ENCODE data around the gene TP53BP1.

The TP53BP1 gene

GRCh38 chr15:43483297-43484128 lies 9.4 kb downstream of the TP53BP1 start:
- DNase-seq, result peak; percentile 26

DNA sequence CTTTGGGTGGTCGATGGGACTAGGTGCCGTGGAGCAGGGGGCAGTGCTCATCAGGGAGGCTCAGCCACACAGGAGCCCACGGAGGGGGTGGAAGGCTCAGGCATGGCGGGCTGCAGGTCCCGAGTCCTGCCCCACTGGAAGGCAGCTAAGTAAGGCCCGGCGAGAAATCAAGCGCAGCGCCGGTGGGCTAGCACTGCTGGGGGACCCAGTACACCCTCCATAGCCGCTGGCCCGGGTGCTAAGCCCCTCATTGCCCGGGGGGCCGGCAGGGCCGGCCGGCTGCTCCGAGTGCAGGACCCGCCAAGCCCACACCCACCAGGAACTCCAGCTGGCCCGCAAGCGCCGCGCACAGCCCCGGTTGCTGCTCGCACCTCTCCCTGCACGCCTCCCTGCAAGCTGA lies 19.1 kb downstream of the TP53BP1 start:
- no peak for DNase-seq

DNA sequence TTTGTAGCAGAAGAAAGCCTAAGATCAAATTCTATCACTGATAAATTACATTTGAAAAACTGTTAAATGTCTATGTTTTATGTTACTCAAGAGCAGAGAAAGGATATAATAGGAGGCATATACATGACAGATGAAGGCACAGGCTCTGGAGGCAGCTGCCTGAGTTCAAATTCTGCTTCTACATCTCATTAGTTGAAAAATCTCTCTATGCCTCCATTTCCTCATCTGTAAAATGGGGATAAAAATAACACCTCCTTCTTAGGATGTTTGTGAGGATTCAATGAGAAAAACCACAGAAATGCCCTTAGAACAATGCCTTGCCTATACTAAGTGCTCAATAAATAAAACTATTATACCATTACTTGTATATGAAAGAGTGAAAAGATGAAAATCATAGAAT lies 21.0 kb downstream of the TP53BP1 start:
- no peak for DNase-seq

- no peak for DNase-seq
These were observed 23.1 kb downstream of the TP53BP1 start for GRCh38 chr15:43469867-43470266.

DNA sequence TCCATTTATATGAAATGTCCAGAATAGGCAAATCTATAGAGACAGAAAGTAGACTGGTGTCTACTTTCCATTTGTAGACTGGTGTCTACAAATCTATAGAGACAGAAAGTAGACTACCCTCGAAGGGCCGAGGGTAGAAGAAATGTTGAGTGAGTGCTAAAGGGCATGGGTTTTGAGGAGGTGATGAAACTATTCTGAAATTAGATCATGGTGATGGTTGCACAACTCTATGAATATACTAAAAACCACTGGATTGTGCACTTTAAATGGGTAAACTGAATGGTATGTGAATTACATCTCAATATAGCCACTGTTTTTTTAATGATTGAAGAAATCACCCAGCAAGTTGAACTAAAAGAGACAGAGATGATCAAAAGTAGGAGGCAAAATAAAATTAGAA lies 27.9 kb downstream of the TP53BP1 start:
- DNase-seq, result no peak

GRCh38 chr15:43463998-43464397 lies 29.0 kb downstream of the TP53BP1 start:
- DNase-seq, result no peak

DNA sequence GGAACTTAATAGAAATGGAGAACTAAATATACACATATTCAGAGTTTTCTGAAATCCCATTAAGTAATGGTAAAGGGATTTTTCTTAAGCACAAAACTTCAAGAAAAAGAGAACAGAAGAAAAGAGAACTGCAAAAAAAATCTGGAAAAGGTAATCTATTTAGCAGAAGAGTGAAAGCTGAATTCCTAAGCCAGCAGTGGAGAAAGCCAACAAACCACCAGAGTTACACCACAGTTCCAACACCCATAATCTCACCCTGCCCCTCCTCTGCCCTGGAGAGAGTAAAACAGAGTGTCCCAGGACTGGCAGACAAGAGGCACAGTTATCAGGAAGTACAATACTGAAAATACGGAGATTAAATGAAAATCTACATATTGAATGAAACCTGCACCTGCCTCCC lies 29.4 kb downstream of the TP53BP1 start:
- DNase-seq, result no peak

GRCh38 chr15:43449981-43450380 lies 43.0 kb downstream of the TP53BP1 start:
- no peak for DNase-seq

GRCh38 chr15:43446344-43446743 lies 46.6 kb downstream of the TP53BP1 start:
- no peak for DNase-seq

- no peak for DNase-seq
These were observed 51.6 kb downstream of the TP53BP1 start for GRCh38 chr15:43441316-43441715.

GRCh38 chr15:43440721-43441281 lies 52.2 kb downstream of the TP53BP1 start:
- peak; percentile 2 for DNase-seq

GRCh38 chr15:43439268-43439667 lies 53.7 kb downstream of the TP53BP1 start:
- no peak for DNase-seq

DNA sequence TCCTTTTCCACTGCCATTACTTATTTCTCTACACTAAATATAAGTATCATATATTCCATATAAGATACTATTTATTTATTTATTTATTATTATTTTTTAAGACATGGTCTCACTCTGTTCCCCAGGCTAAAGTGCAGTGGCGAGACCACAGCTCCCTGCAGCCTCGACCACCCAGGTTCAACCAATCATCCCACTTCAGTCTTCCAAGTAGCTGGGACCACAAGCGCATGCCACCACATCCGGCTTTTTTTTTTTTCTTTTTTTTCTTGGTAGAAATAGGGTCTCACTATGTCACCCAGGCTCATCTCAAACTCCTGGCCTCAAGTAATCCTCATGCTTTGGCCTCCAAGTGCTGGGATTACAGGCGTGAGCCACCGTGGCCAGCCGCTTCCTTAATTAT lies 56.6 kb downstream of the TP53BP1 start:
- DNase-seq, result no peak

DNA sequence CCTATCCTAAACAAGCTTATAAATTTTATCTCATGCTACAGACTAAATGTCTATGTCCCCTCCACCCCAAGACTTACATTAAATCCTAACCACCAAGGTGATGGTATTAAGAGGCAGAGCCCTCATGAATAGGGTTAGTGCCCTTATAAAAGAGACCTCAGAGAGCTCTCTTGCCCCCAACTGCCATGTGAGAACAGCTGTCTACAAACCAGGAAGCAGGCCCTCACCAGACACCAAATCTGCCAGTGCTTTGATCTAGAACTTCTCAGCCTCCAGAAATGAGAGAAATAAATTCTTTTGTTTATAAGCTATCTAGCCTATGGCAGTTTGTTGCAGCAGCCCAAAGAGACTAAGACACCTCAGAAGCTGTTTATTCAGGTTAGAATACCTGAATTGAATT lies 58.5 kb downstream of the TP53BP1 start:
- no peak for DNase-seq

GRCh38 chr15:43433661-43434303 lies 59.2 kb downstream of the TP53BP1 start:
- DNase-seq, result no peak

DNA sequence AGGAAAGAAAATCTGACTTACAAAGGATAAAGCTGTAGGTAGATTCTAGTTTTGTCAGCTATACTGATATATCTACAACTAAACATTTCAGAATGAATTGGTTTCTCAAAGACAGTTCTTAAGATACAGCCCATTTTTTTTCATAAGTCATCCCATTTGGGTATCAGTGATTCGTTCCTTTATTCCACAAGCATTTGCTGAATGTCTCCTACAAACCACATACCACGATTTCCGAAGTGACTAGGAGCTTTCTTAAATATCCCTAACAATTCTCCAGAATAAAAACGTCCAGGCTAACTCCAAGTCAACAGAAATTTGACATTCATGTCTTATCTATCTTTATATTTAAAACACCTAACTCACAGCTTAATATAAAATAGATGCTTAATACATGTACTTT lies 59.8 kb downstream of the TP53BP1 start:
- no peak for DNase-seq

DNA sequence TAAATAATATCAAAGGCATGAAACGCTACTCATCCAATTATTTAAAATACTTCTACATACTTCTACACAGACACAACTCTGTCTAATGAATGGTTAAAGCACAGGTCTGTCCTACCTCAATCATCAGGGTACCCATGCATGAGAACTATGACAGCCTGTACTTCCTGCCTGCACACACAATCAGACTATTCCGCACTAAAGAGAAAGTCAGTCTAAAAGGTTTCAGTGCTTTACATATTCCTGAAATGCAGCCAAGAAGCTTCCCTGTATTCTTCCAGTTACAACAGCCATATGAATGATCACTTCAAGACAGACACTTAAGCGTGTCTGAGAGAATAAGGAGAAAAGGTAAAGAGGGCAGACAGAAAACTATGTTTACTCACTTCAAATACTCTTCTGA lies 63.3 kb downstream of the TP53BP1 start:
- DNase-seq, result no peak

GRCh38 chr15:43423793-43424192 lies 69.2 kb downstream of the TP53BP1 start:
- no peak for DNase-seq

- DNase-seq, result no peak
These were observed 72.1 kb downstream of the TP53BP1 start for GRCh38 chr15:43420876-43421275.

DNA sequence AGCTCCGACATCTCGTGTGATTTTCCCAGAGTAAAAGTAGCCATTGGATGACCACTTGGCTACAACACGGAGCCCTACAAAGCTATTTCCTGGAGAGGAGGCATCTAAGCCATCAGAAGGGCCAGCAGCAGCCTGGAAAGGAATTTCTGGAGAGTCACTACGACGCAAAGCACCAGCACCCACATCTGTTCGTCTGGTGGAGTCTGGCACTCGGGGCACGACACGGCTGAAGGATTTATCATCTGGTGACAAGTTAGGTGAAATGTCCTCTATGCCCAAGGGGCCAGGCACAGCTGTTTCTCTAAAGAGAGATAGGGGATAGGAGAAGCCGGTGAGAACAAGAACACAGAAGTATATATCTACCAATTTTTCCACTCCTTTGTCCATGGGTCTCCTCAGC lies 72.5 kb downstream of the TP53BP1 start:
- no peak for DNase-seq

- no peak for DNase-seq
These were observed 78.8 kb downstream of the TP53BP1 start for GRCh38 chr15:43414196-43414595.

- DNase-seq, result no peak
These were observed 80.9 kb downstream of the TP53BP1 start for GRCh38 chr15:43412096-43412495.

DNA sequence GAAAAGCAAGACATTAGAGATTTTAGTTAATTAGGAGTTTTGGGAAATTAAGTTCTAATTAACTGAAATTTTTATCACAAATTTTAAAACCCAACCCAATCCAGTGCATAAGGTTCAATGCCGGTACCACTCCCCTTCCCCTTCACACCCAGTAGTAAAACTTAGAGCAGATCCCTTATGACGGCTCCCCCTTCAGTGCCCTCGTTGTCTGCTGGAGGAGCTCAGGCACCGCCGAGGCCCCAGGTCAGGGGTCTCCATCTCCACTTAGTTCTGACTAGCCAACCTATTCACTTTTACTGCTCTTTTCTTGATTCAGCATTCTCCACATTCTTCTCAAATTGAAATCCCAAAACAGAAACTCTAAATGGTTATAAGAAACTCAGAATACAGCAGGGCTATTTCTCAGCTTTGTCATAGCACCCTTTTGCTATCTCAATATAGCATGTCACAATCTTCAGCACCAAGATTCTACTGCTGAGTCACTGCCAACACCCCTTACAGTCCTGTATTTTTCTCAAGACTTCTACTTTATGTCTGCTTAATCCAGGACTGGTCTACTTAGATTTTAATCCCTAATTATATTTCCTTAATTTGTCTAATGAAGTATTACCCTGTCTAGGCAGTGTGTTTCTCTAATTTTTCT lies 82.3 kb downstream of the TP53BP1 start:
- no peak for DNase-seq

- no peak for DNase-seq
These were observed 84.2 kb downstream of the TP53BP1 start for GRCh38 chr15:43408789-43409188.
